K562 (cell line): ENCODE data around the gene TOMM70. TPM values are rescaled to one million over a fixed set of nuclear protein-coding genes. Genes with fewer than 3 reads are reported as not detected.
A peak's percentile ranks its signal among the peaks of the same experiment; 100 is the strongest.

Source experiments
- CBX3 ChIP-seq, 2 experiments: IDR thresholded peaks; 1 replicate in 1 of 2; 2 replicates in 1 of 2; pipeline ENCODE4 v1.6.1; 2012; ENCODE audit warnings: inconsistent platforms in 2 of 2, low read length in 2 of 2, borderline replicate concordance in 1 of 2, control low read depth in 1 of 2
- CLOCK ChIP-seq: fragments of 250-450 bp; sonication (Bioruptor Pico); IDR thresholded peaks from 2 replicates; pipeline ENCODE4 v1.4.0; 2020; ENCODE audit warnings: mild to moderate bottlenecking, moderate library complexity, borderline replicate concordance
- CREM ChIP-seq: IDR thresholded peaks from 2 replicates; pipeline ENCODE4 v1.6.1; 2014; ENCODE audit warnings: antibody characterized with exemption, low read depth
- CTBP1 ChIP-seq: fragments of 450-650 bp; IDR thresholded peaks from 2 replicates; pipeline ENCODE4 v1.6.1; 2016; ENCODE audit warnings: borderline replicate concordance
- GTF3C2 ChIP-seq: IDR thresholded peaks from 3 replicates; pipeline ENCODE4 v1.6.1; 2011; ENCODE audit warnings: borderline replicate concordance, mild to moderate bottlenecking, moderate library complexity; ENCODE audit not compliant: insufficient read length; ENCODE audit errors: extremely low read depth
- HDAC6 ChIP-seq: IDR thresholded peaks from 2 replicates; pipeline ENCODE4 v1.6.1; 2012; ENCODE audit warnings: low read depth, mild to moderate bottlenecking, control low read depth, inconsistent platforms, low read length, moderate library complexity
- HDGF ChIP-seq: fragments of 450-650 bp; IDR thresholded peaks from 2 replicates; pipeline ENCODE4 v1.6.1; 2016
- JUN ChIP-seq, 2 experiments: sonication (generic) in 1 of 2; formaldehyde crosslinking in 1 of 2; IDR thresholded peaks; 2 replicates each; pipeline versions ENCODE4 v1.6.1 to v1.8.0; 2012 to 2022; ENCODE audit warnings: borderline replicate concordance in 2 of 2, mild to moderate bottlenecking in 2 of 2, improper control_type of control experiment in 1 of 2, low read depth in 1 of 2, low read length in 1 of 2, missing genetic modification reagents in 1 of 2
- MIER1 ChIP-seq: fragments of 450-650 bp; IDR thresholded peaks from 2 replicates; pipeline ENCODE4 v1.6.1; 2016; ENCODE audit warnings: antibody characterized with exemption, mild to moderate bottlenecking, low read depth
- MTA3 ChIP-seq: fragments of 450-650 bp; formaldehyde crosslinking; IDR thresholded peaks from 2 replicates; pipeline ENCODE4 v1.6.1; 2017; ENCODE audit warnings: mild to moderate bottlenecking, borderline replicate concordance
- MXI1 ChIP-seq: IDR thresholded peaks from 2 replicates; pipeline ENCODE4 v1.6.1; 2011; ENCODE audit warnings: low read depth, mild to moderate bottlenecking, improper control_type of control experiment, low read length
- MYC ChIP-seq, 2 experiments: fragments of 250-450 bp in 1 of 2; sonication (Bioruptor Pico) in 1 of 2; IDR thresholded peaks; 2 replicates each; pipeline versions ENCODE4 v1.5.1 to v1.6.1; 2012 to 2021; ENCODE audit warnings: low read depth in 2 of 2, borderline replicate concordance in 1 of 2, improper control_type of control experiment in 1 of 2, low read length in 1 of 2, mild to moderate bottlenecking in 1 of 2, moderate library complexity in 1 of 2
- SMAD4 ChIP-seq: fragments of 250-450 bp; sonication (Bioruptor Pico); conservative IDR thresholded peaks from 2 replicates; pipeline ENCODE4 v1.8.0; 2021; ENCODE audit warnings: inconsistent platforms, mild to moderate bottlenecking, moderate library complexity
- ZBTB33 ChIP-seq: sonication (generic); formaldehyde crosslinking; IDR thresholded peaks from 2 replicates; pipeline ENCODE4 v1.8.1; 2023; ENCODE audit warnings: mild to moderate bottlenecking, missing genetic modification reagents
- ZNF717 ChIP-seq: fragments of 250-450 bp; sonication (Bioruptor Pico); IDR thresholded peaks from 2 replicates; pipeline ENCODE4 v1.5.0; 2021
- ZNF766 ChIP-seq: fragments of 200-800 bp; sonication (Bioruptor generic); conservative IDR thresholded peaks from 2 replicates; pipeline ENCODE4 v1.6.1; 2016; ENCODE audit warnings: missing genetic modification characterization, missing compliant biosample characterization
- polyA plus RNA-seq, 8 experiments: library from polyadenylated mRNA; depleted of rRNA in 4 of 8; stranded (reverse) in 5 of 8; unstranded in 3 of 8; fragments of >200 nt; fragmentation: Nextera tagmentation in 2 of 8; fragmentation: Illumina TruSeq in 1 of 8; extraction: Ambion mirVana in 2 of 8; extraction: Trizol in 1 of 8; gene quantifications; 2 replicates each; pipeline versions ENCODE4 v1.2.1 to v1.2.3, GENCODE V29; 2011 to 2014; ENCODE audit warnings: inconsistent platforms in 1 of 8, missing spikeins in 1 of 8
- total RNA-seq, 7 experiments: library from RNA; depleted of rRNA in 6 of 7; stranded (reverse); fragments of >200 nt in 6 of 7; fragmentation: Illumina TruSeq in 2 of 7; extraction: Trizol in 2 of 7; gene quantifications; 2 replicates each; pipeline versions ENCODE4 v1.2.1 to v1.2.3, GENCODE V29; 2011 to 2021; ENCODE audit warnings: low replicate concordance in 1 of 7

TOMM70 gene
- total and polyA plus RNA-seq, 9 of the 15 experiments (the other 6 are each of a cell fraction or from before 2014, with no cell fraction given), result 17.5 to 75.6 (median 54.9) TPM

- TF ChIP-seq ZBTB33 (CRISPR knock-in tag), result no peak
- no peak for TF ChIP-seq CREM
- peak; percentile 79 for TF ChIP-seq MYC (IDR thresholded peaks at IDR 0.05; ENCODE audit: low read depth, low read length)
- no peak for TF ChIP-seq MYC (CRISPR knock-in tag; IDR thresholded peaks at IDR 0.05; ENCODE audit: borderline replicate concordance, low read depth)
- TF ChIP-seq HDGF, result no peak
- no peak for TF ChIP-seq ZNF717 (CRISPR knock-in tag)
- no peak for TF ChIP-seq HDAC6
- TF ChIP-seq MXI1, result peak; percentile 61; the same call in 1 of the 2 replicates
- 0 out of 2 replicates have a peak, but pooled peaks have one; percentile 9 for TF ChIP-seq JUN (IDR thresholded peaks at IDR 0.05; ENCODE audit: borderline replicate concordance, low read depth, low read length)
- no peak for TF ChIP-seq JUN (CRISPR knock-in tag; IDR thresholded peaks at IDR 0.05; ENCODE audit: borderline replicate concordance)
- peak; percentile 27; the same call in 1 of the 2 replicates for TF ChIP-seq SMAD4 (CRISPR knock-in tag)
- TF ChIP-seq MIER1, result no peak
- TF ChIP-seq CTBP1, result peak; percentile 68
- TF ChIP-seq MTA3, result no peak
- TF ChIP-seq GTF3C2, result no peak
- no peak for TF ChIP-seq CLOCK (CRISPR knock-in tag)
- TF ChIP-seq CBX3 (IDR thresholded peaks at IDR 0.05; ENCODE audit: borderline replicate concordance in 1 of 2, low read length in 2 of 2), result 0 out of 3 replicates have a peak, but pooled peaks of 1 of the 2 experiments have one; percentile 39
- TF ChIP-seq ZNF766, result no peak
- TF ChIP-seq, all 486 proteins: peak for 46
Observed at GRCh38 chr3:100335434-100335833, 65.5 kb downstream of the TOMM70 start (continued).
